Stimulated activated CD4-positive, alpha-beta T cell treated with anti-CD3 and anti-CD28 coated beads, TNF-alpha, amount 100 ng/mL, for 1 hour (primary cell): ENCODE results near the gene SERGEF.

Experiments
- DNase-seq, 3 donors: peaks; one replicate each; pipeline ENCODE4 v3.0.0-alpha.2; 2020; ENCODE audit warnings: low read depth in 3 of 3, low spot score in 1 of 3

Gene SERGEF

DNA sequence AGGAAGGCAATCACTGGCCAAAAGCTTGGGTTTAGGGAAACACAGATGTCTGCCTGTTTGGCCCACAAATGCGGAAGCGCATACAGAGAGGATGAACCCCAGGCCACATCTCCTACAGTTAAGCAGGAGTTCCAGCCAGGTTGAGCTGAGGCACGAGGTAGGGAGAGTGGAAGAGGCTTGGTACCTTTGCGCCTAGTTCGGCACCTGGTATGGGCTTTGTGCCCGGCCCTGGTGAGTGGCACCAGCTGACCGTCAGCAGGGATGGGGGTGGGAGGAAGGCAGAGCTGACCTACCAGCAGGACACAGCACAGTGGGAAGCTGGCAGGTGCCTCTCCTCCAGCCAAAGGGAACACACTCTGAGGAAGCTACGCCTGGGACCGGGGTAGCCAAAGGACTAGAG lies 220.7 kb downstream of the SERGEF start:
- no peak for DNase-seq

DNA sequence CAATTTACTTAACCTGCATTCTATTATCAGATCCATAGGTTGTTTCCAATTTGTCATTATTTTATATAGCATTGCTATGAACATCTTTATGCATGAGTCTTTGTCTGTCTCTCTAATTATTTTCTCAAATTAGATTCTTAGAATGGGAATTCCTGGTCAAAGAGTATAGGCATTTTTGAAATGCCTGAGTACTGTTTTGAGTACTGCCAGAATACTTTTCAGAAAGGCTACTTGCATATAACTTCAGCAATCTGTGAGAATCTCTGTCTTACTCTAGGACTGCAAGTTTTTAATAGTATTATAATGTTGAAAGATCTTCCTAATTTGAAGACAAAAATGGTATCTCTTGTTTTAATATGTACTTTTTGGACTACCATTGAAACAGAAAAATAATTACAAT lies 221.7 kb downstream of the SERGEF start:
- no peak for DNase-seq

- DNase-seq: no peak
Measured at GRCh38 chr11:17790453-17790852, 222.4 kb downstream of the SERGEF start.

DNA sequence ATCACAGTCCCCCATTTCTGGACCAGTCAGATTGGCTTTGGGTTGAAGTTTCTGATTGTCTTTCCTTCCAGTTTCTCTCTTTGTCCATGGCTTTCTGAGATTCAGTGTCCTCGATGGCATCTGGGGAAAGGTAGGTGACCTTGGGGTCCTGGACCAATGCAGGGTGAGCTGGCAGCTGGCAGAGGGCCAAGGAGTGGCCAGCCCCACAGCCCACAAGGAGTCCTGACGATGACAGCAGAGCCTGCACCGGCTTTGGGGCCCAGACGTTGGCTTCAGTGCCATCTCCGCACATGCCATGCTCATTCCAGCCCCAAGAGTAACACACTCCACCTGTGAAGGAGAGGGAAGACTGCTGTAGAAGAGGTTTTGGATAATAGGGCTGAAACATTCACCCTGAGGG lies 224.8 kb downstream of the SERGEF start:
- no peak for DNase-seq

DNA sequence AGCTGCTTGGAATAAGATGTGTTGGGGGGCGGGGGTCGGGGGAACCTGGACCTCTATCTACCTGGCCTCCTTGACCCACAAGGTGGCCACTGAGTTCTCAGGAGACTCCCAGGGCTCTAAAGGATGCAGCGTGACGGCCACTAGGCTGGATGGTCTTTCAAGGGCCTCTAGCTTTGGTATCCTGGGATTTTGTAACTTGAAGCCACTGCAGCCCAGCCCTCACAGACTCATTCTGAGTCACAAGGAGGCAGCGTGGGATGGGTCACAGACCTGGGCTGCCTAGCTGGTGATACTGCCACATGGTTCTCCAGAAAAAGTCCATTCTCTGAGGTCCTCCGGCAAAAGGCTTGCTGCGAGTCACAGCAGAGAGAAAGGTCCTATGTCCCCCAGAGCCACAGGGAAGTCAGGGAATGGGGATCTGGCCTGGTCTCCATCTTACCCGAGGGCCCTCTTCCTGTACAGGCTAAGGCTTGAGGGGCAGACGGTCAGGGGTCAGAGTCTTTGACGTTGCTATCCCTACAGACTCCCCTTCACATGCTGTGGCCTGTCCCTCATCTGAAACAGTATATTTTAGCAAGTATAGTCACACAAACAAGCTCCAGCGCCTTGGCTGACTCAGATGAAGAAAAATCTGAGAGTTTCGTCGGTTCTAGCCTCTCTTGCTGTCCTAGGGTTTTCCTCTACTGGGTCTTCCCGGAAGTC lies 225.9 kb downstream of the SERGEF start:
- no peak for DNase-seq

DNA sequence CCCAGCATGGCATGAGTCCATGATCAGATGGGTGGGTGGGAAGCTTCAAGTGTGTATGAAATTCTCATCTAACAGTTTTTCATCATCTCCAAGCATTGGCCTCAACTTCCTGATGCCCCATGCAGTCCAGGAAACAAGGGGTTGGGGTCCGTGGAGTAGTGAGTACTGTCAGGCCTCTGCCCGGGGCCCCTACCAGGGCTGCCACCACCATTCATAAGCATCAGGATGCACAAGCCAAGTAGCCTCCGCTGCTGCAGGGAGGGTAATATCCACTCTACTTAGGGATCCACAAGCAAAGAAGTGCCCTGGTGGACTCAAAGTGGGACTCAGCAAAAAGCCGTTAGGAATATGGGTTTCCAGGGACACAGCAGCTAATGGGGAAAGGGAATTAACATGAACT lies 229.0 kb downstream of the SERGEF start:
- no peak for DNase-seq

DNA sequence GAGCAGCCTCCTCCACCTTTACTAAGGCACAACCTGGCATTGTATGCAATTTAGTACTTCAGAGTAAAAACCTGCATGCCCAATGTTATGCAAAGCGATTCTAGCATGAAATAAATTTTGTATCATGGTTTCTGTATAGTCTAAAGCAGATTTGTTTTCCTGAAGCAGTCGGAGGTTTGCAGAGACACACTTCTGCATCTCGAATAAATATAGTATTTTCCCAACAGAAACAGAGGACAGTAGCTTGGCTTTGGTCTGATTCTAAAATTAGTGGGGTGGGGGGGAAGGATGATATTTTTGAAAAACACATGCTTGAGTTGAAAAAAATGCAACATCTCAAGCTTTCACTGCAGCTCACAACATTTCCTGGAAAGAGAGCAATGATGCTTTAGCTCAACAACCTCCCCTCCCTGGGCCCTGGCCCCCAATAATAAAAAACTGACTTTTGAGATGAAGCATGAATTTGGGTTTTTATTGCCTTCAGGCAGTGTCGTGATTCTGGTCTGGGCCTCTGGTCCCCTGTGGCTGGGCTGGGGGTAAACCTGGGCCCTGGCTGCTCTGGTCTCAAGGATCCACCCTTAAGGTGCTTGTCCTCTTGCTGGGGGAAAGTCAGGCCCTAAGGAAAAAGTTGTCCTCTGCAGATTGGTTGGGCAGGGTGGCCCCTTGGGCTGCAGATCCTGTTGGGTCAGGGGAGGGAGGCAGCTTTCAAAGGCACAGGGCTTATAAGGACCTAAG lies 230.1 kb downstream of the SERGEF start:
- no peak for DNase-seq

GRCh38 chr11:17782145-17782544 lies 230.7 kb downstream of the SERGEF start:
- DNase-seq: no peak

GRCh38 chr11:17781626-17782025 lies 231.2 kb downstream of the SERGEF start:
- DNase-seq: no peak

DNA sequence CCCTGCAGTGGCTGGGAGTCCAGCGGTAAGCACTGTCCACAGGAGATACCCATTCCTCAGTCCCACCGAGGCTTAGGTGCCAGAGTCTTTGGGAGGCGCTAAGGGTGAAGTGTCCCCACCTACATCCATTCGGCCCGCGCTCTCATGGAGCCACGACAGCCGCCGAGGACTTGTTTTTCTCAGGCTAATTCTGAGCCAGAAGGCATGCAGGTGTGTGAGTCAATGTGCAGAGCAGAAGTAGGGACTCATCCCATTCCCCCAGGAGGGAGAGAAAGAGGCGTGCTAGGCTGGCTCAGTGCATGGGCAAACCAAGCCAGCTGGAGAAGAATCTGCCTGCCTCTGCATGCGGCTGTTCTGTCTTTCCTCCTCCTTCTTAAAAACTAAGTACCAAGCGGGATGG lies 231.6 kb downstream of the SERGEF start:
- DNase-seq: no peak

DNA sequence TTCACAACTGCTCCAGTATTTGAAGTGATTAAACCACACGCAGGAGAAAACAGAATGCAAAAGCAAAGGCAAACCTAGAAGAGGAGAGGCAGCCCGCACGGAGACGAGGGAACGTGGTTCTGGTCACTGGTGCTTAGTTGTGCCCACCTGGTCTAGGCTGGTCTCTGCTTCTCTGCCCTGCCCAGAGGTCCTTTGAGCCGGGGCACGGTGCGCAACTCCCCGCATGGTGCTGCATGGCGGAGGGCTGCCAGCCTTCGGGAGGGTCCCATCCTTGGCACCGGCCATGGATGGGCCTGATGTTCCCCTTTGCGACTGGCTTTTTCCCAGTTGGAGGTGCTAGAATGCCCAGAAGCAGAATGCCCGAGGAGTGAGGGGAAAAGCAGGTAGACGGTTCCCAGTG lies 232.2 kb downstream of the SERGEF start:
- DNase-seq: no peak

DNA sequence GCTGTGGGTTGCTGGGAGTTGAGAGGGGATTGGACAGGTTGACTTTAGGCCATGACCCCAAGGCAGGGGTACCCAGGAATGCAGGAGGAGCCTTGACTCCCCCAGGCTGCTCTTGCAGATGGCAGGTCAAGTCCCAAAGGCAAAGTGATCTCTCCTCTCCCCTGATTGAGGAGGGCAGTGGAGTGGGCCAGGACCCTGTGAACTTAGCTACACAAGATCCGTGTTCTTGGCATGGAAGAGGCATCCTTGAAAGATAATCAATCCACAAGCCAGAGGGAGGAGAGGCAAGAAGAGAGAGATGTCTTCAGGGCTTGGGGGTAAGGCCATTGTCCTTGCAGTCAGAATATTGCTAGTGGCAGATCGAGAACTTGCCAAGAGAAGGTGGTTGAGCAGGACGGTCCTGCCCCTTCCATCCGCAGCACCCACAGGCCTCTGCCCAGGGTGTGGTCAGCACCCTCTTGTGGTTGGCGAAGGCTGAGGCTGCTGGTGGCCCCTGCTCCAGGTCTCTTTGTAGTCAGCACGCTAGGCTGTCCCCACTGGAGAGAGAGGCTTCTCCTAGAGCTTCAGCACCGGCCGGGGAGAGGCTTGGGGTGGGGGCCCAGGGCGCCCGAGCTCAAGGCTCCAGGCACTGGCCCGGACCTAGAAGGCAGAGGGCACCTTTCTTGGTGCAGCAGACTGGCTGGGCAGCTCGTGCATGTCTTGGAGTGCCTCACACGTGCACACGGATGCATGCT lies 232.8 kb downstream of the SERGEF start:
- DNase-seq: no peak

- DNase-seq: no peak
Measured at GRCh38 chr11:17778956-17779860, 233.6 kb downstream of the SERGEF start.

DNA sequence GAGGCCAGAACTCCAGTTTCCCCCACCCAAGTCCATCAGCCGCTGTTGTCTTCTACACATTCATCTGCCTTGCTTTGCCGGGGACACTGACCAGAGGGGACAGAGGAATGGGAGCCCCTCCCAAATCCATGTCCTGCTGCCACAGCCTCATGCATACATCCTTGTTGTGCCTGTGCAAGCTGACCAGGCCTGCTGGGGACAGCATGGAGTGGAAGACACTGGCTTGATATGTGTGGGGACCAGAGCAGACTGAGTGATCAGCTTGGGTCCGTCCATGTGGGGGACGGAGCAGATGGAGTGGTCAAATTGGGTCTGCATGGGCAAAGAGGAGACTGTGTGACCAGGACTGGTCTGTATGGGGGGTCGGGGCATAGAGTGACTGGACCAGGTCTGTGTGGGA lies 234.5 kb downstream of the SERGEF start:
- no peak for DNase-seq

- DNase-seq: no peak
Measured at GRCh38 chr11:17777738-17778091, 235.1 kb downstream of the SERGEF start.

- DNase-seq: no peak
Measured at GRCh38 chr11:17777086-17777737, 235.6 kb downstream of the SERGEF start.

- DNase-seq: no peak
Measured at GRCh38 chr11:17776212-17776875, 236.5 kb downstream of the SERGEF start.

GRCh38 chr11:17775507-17776211 lies 237.2 kb downstream of the SERGEF start:
- DNase-seq: no peak

DNA sequence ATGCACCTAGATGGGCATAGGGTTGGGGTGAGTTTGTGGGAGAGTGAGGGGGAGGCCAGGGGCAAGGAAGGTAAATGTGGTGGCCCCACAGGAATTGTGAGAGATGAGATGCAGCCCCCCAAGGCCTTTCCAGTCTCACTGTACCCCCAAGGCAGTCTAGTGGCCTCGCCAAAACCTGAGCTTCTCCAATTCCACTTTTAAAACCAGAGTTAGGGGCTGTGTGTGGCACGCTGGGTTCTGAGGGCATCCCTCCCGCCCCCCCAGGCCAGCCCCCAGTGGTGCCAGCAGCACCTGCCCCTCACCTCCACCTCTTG lies 237.9 kb downstream of the SERGEF start:
- no peak for DNase-seq
